ENCODE measurements around the gene SPATA31D4. TPM values are rescaled to one million over a fixed set of nuclear protein-coding genes. Genes with fewer than 3 reads are reported as not detected.

Gene SPATA31D4
- total RNA-seq, result under 0.01 TPM in 1 of 2 replicates, not detected in the other

DNA sequence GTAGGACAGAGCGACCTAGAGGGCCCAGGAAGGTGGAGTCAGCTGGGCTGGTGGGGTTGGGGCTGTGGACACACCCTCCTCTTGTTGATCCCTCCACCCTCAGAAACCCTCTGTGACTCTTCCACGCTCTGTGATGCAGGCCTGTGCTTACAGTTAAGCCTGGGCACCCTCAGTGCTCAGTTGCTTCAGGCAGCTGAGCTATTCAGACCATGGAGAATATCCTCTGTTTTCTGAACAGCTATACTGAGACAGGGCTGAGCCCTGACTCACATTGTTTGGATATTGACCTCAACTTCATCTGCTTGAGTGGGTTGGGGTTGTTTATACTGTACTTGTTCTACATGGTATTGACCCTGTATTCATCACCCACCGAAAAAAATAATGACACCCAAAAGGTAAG, at the start of gene SPATA31D4:
Gene SPATA31D4, plus strand, starts transcription at position 124 of the 400 bp plus-strand sequence. Its CDS starts 86 bp downstream, at position 210.

DNA sequence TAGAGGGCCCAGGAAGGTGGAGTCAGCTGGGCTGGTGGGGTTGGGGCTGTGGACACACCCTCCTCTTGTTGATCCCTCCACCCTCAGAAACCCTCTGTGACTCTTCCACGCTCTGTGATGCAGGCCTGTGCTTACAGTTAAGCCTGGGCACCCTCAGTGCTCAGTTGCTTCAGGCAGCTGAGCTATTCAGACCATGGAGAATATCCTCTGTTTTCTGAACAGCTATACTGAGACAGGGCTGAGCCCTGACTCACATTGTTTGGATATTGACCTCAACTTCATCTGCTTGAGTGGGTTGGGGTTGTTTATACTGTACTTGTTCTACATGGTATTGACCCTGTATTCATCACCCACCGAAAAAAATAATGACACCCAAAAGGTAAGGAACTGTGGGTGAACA, 15.2 kb downstream of the SPATA31D4 start, which contains the start of gene SPATA31D3:
Gene SPATA31D3, plus strand, starts transcription at position 108 of the 400 bp plus-strand sequence. Its CDS starts 86 bp downstream, at position 194.

Other genes with a start within 250 kb of the SPATA31D4 start
- 43.7 and 46.6 TPM in 2 replicates for gene TLE1, start 238.9 kb upstream of the SPATA31D4 start, total RNA-seq
- not detected in 2 replicates for gene SPATA31D3, start 15.1 kb downstream of the SPATA31D4 start, total RNA-seq
- under 0.01 and 0.25 TPM in 2 replicates for gene SPATA31D1, start 60.3 kb downstream of the SPATA31D4 start, total RNA-seq